Cardiac muscle cell (in vitro differentiated cells and primary cell): ENCODE results near the gene WRAP73. TPM values are rescaled to one million over a fixed set of nuclear protein-coding genes. Genes with fewer than 3 reads are reported as not detected.

Experiments
- DNase-seq, 2 donors: peaks; one replicate each; pipeline versions ENCODE4 v3.0.0 to v3.0.0-alpha.2; 2010 to 2017; ENCODE audit warnings: low read depth in 1 of 2, low spot score in 1 of 2
- H3K27ac ChIP-seq: fragments of 200-600 bp; sonication (generic); 2 replicates; pipeline ENCODE4 v1.5.1; 2016
- H3K27me3 ChIP-seq: fragments of 200-600 bp; sonication (generic); 2 replicates; pipeline ENCODE4 v1.6.0; 2016; ENCODE audit warnings: control low read depth
- H3K36me3 ChIP-seq: fragments of 200-600 bp; sonication (generic); 2 replicates; pipeline ENCODE4 v1.5.1; 2016; ENCODE audit warnings: control low read depth
- H3K4me1 ChIP-seq: fragments of 200-600 bp; sonication (generic); 2 replicates; pipeline ENCODE4 v1.8.1; 2017; ENCODE audit warnings: low read depth, mild to moderate bottlenecking, mixed run types
- H3K4me3 ChIP-seq: fragments of 200-600 bp; sonication (generic); 2 replicates; pipeline ENCODE4 v1.5.1; 2016; ENCODE audit warnings: mild to moderate bottlenecking
- H3K9me3 ChIP-seq: fragments of 200-600 bp; sonication (generic); 2 replicates; pipeline ENCODE4 v1.5.1; 2017; ENCODE audit warnings: low read depth, mild to moderate bottlenecking, control low read depth
- polyA plus RNA-seq: library from polyadenylated mRNA; unstranded; fragments of >200 nt; fragmentation: Nextera tagmentation; extraction: Ambion mirVana; gene quantifications from 2 replicates; pipeline ENCODE4 v1.2.1, GENCODE V29; 2016
- total RNA-seq: library from RNA; depleted of rRNA; stranded (reverse); fragments of >200 nt; gene quantifications from 2 replicates; pipeline ENCODE4 v1.2.3, GENCODE V29; 2016
- TF ChIP-seq, protein P1 (sequence below): IDR thresholded peaks from 2 replicates; pipeline ENCODE4 v1.5.1; 2012; ENCODE audit warnings: low read depth, mild to moderate bottlenecking, low read length

The WRAP73 gene
- total and polyA plus RNA-seq, 2 experiments from 2014 or later = 21.6 to 25.9 TPM

GRCh38 chr1:3645247-3645646 lies 4.7 kb downstream of the WRAP73 start:
- peaks cover 5% of the 10 kb centered on the region for H3K36me3 ChIP-seq
- no peaks in the 10 kb centered on the region for H3K9me3 ChIP-seq
- no peak for DNase-seq
- peaks cover 3% of the 10 kb centered on the region for H3K27me3 ChIP-seq
- no peak overlapping the region for H3K27ac ChIP-seq
- TF ChIP-seq, protein P1, sequence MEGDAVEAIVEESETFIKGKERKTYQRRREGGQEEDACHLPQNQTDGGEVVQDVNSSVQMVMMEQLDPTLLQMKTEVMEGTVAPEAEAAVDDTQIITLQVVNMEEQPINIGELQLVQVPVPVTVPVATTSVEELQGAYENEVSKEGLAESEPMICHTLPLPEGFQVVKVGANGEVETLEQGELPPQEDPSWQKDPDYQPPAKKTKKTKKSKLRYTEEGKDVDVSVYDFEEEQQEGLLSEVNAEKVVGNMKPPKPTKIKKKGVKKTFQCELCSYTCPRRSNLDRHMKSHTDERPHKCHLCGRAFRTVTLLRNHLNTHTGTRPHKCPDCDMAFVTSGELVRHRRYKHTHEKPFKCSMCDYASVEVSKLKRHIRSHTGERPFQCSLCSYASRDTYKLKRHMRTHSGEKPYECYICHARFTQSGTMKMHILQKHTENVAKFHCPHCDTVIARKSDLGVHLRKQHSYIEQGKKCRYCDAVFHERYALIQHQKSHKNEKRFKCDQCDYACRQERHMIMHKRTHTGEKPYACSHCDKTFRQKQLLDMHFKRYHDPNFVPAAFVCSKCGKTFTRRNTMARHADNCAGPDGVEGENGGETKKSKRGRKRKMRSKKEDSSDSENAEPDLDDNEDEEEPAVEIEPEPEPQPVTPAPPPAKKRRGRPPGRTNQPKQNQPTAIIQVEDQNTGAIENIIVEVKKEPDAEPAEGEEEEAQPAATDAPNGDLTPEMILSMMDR = no peak
- no peaks in the 10 kb centered on the region for H3K4me1 ChIP-seq
- no peak overlapping the region for H3K4me3 ChIP-seq

GRCh38 chr1:3644273-3644672 lies 5.6 kb downstream of the WRAP73 start:
- TF ChIP-seq, protein P1 = no peak
- no peak overlapping the region for H3K27ac ChIP-seq
- H3K27me3 ChIP-seq = no peaks in the 10 kb centered on the region
- no peak overlapping the region for H3K4me3 ChIP-seq
- no peaks in the 10 kb centered on the region for H3K4me1 ChIP-seq
- H3K36me3 ChIP-seq = peaks cover 5% of the 10 kb centered on the region
- no peaks in the 10 kb centered on the region for H3K9me3 ChIP-seq
- no peak for DNase-seq

DNA sequence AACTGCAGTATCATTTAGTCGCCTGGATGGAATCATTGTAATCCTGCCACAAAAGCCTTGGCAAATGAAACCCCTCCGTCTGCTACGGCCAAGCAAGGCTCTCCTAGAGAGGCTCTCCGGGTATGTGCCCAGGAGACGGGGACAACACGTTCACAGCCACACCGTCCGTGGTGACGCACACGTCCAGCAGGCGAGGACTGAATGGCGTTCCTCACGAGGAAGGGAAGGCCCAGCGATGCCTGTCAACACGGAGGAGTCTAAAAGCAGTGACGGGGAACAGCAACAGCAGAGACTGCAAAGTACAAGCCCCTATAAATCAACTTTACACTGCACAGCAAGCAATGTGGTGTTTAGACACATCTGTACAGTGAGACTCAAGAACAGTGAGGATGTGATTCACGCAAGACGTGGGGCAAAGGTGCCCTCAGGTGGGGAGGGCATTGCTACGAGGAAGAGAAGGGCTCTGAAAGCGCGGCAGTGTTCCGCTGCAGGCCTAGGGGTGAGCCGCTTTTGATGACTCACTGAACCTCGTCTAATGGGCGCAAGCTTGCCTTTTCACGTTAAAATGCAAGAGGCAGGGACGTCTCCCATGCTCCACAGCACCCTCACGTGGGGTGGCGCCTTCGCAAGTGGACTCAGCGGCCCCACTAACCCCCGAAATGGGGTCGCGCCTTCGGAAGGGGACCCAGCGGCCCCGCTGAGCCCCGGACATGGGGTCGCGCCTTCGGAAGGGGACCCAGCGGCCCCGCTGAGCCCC lies 6.8 kb downstream of the WRAP73 start:
- no peaks in the 10 kb centered on the region for H3K4me1 ChIP-seq
- TF ChIP-seq, protein P1 = no peak
- H3K27ac ChIP-seq = no peak overlapping the region
- no peaks in the 10 kb centered on the region for H3K27me3 ChIP-seq
- no peaks in the 10 kb centered on the region for H3K9me3 ChIP-seq
- H3K4me3 ChIP-seq = no peak overlapping the region
- H3K36me3 ChIP-seq = peaks cover 8% of the 10 kb centered on the region
- no peak for DNase-seq

GRCh38 chr1:3641816-3642215 lies 8.1 kb downstream of the WRAP73 start:
- no peak overlapping the region for H3K27ac ChIP-seq
- peaks cover 14% of the 10 kb centered on the region for H3K36me3 ChIP-seq
- no peaks in the 10 kb centered on the region for H3K9me3 ChIP-seq
- no peaks in the 10 kb centered on the region for H3K27me3 ChIP-seq
- H3K4me3 ChIP-seq = no peak overlapping the region
- TF ChIP-seq, protein P1 = no peak
- H3K4me1 ChIP-seq = no peaks in the 10 kb centered on the region
- no peak for DNase-seq

GRCh38 chr1:3641046-3641760 lies 8.7 kb downstream of the WRAP73 start:
- no peak for DNase-seq
- H3K9me3 ChIP-seq = no peaks in the 10 kb centered on the region
- H3K4me3 ChIP-seq = no peak overlapping the region
- H3K27me3 ChIP-seq = no peaks in the 10 kb centered on the region
- TF ChIP-seq, protein P1 = no peak
- peaks cover 15% of the 10 kb centered on the region for H3K36me3 ChIP-seq
- no peak overlapping the region for H3K27ac ChIP-seq
- H3K4me1 ChIP-seq = no peaks in the 10 kb centered on the region
